SU-DHL-6 (cell line): Measurements from ENCODE around the gene SELENOS.

Source experiments
- H2AFZ ChIP-seq: fragments of 200-600 bp; sonication (generic); 2 replicates; pipeline ENCODE4 v1.6.1; 2014; ENCODE audit warnings: low read depth, mild to moderate bottlenecking, moderate library complexity, mixed read lengths, antibody characterized with exemption, low read length; ENCODE audit not compliant: severe bottlenecking
- H3F3A ChIP-seq: fragments of 200-600 bp; shearing (Covaris generic); 2 replicates; pipeline ENCODE4 v1.6.0; 2016; ENCODE audit warnings: antibody characterized with exemption, mild to moderate bottlenecking; ENCODE audit not compliant: insufficient read depth
- H3K27ac ChIP-seq: fragments of 200-600 bp; sonication (generic); 2 replicates; pipeline ENCODE4 v1.5.1; 2016; ENCODE audit warnings: low read depth, mild to moderate bottlenecking, low read length, moderate library complexity, mixed read lengths
- H3K27me3 ChIP-seq: fragments of 200-600 bp; sonication (generic), shearing (Covaris generic); 2 replicates; pipeline ENCODE4 v1.6.0; 2014; ENCODE audit warnings: mild to moderate bottlenecking, low read length
- H3K36me3 ChIP-seq: fragments of 200-600 bp; sonication (generic); 2 replicates; pipeline ENCODE4 v1.6.1; 2014; ENCODE audit warnings: mild to moderate bottlenecking, low read length, mixed read lengths
- H3K4me2 ChIP-seq: fragments of 300-600, 200-600 bp; shearing (Covaris generic), sonication (generic); 2 replicates; pipeline ENCODE4 v1.6.0; 2014; ENCODE audit warnings: low read length, low read depth, mild to moderate bottlenecking; ENCODE audit not compliant: poor library complexity, severe bottlenecking
- H3K4me3 ChIP-seq: fragments of 200-600 bp; sonication (generic); 2 replicates; pipeline ENCODE4 v1.5.1; 2014; ENCODE audit warnings: antibody characterized with exemption, low read length, mild to moderate bottlenecking, mixed read lengths; ENCODE audit not compliant: insufficient read depth, poor library complexity, severe bottlenecking
- H3K79me2 ChIP-seq: fragments of 200-600 bp; sonication (generic); 2 replicates; pipeline ENCODE4 v1.6.1; 2014; ENCODE audit warnings: mild to moderate bottlenecking, low read length, moderate library complexity; ENCODE audit not compliant: insufficient read depth
- H3K9ac ChIP-seq: fragments of 200-600 bp; sonication (generic); 2 replicates; pipeline ENCODE4 v1.7.0; 2014; ENCODE audit warnings: mild to moderate bottlenecking, low read length
- H3K9me2 ChIP-seq: fragments of 200-600 bp; sonication (generic); replicated peaks from 2 replicates; pipeline ENCODE4 v1.6.1; 2014; ENCODE audit warnings: low read length; ENCODE audit not compliant: insufficient read depth
- H3K9me3 ChIP-seq: fragments of 200-600 bp; sonication (generic); 2 replicates; pipeline ENCODE4 v1.6.1; 2014; ENCODE audit warnings: low read length, mixed read lengths; ENCODE audit not compliant: insufficient read depth
- H4K20me1 ChIP-seq: fragments of 200-600 bp; sonication (generic); 2 replicates; pipeline ENCODE4 v1.6.1; 2014; ENCODE audit warnings: low read depth, mild to moderate bottlenecking, antibody characterized with exemption, low read length, moderate library complexity, mixed read lengths
- EZH2phosphoT487 ChIP-seq: fragments of 200-600 bp; sonication (generic), shearing (Covaris generic); conservative IDR thresholded peaks from 2 replicates; pipeline ENCODE4 v1.6.1; 2018; ENCODE audit warnings: mild to moderate bottlenecking, antibody characterized with exemption, low read length, moderate library complexity, mixed read lengths
- TF ChIP-seq, protein P1 (sequence below): fragments of 200-600 bp; sonication (generic); IDR thresholded peaks from one replicate; pipeline ENCODE4 v1.5.1; 2017; ENCODE audit warnings: antibody characterized with exemption, mild to moderate bottlenecking, low read length, moderate library complexity; ENCODE audit not compliant: insufficient read depth, poor library complexity, severe bottlenecking

The SELENOS gene

DNA sequence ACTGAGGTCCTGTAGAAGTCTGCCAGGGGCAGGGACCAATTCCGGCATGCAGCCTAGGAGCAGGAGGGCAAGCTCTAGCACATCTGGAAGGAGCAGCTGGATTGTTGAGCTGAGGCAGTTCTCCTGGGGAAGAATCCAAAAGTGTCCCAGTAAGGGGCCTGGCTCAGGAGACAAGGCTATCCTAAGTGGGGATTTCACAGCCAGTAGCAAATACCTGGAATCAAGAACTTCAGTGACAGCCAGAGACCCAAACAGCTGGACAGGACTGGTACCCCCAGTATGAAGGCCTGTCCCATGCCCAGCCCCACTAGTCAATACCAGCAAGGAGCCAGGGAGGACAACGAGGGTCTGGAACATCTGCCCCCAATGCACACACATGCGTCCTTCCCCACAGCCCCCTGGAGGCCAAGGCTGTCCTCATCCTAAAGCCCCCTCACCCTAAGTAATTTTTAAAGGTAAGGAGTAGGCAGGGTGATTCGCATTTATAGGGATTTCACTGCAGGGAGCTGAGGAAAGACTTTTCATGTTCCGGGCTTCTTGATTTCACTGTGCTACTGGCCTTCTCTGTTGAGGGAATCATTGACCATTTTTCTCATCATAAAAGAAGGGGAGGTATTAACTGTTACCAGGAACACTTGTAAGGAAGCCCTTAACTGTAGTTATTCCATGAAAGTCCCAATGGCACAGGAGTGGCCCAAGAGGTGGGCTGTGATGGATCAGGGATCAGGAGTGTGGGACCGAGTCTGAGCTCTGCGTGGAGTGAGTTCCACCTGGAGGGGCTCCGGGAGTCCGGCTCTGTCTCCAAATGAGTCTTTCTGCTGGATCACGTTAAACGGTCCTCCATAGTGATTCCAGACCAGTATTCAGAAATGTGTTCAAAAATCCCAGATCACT, 22.9 kb downstream of the SELENOS start:
- Histone ChIP-seq H3K27me3 (no peaks in the 10 kb centered on the region), H3K79me2 (peaks cover 15% of the 10 kb centered on the region), H4K20me1 (0 out of 2 replicates have a peak, but pooled peaks cover 4% of the 10 kb centered on the region), H3K9me3 (no peaks in the 10 kb centered on the region), H3K36me3 (no peaks in the 10 kb centered on the region), H3K4me3 (no peak overlapping the region), H3K4me2 (no peak overlapping the region), H3K27ac (no peak overlapping the region), H3F3A (peaks cover 11% of the 10 kb centered on the region), H3K9ac (no peak overlapping the region), H2AFZ (no peak overlapping the region), H3K9me2 (no peaks in the 10 kb centered on the region)
- no peak for TF ChIP-seq EZH2phosphoT487
- TF ChIP-seq, protein P1, sequence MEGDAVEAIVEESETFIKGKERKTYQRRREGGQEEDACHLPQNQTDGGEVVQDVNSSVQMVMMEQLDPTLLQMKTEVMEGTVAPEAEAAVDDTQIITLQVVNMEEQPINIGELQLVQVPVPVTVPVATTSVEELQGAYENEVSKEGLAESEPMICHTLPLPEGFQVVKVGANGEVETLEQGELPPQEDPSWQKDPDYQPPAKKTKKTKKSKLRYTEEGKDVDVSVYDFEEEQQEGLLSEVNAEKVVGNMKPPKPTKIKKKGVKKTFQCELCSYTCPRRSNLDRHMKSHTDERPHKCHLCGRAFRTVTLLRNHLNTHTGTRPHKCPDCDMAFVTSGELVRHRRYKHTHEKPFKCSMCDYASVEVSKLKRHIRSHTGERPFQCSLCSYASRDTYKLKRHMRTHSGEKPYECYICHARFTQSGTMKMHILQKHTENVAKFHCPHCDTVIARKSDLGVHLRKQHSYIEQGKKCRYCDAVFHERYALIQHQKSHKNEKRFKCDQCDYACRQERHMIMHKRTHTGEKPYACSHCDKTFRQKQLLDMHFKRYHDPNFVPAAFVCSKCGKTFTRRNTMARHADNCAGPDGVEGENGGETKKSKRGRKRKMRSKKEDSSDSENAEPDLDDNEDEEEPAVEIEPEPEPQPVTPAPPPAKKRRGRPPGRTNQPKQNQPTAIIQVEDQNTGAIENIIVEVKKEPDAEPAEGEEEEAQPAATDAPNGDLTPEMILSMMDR = no peak

DNA sequence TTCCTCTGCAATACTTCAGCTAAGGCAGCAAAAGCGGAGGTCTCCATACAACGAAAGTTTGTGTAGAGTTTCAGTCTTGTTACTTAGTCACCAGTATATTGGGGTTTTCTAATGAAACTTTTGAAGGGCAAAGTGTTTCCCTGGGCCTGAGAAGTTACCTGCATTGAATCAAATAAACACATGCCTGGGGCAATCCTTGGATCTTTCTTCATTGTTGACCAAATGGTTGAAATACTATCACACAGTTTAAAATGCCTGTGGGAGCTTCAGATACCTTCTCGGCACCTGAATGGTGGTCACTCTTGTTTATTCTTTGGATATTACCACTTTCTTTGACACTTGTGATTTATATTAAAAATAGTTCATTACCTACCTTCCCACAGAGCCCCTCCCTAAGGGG, 24.4 kb downstream of the SELENOS start:
- H3K9ac ChIP-seq = peak overlapping the region; percentile 63
- H3K36me3 ChIP-seq = no peaks in the 10 kb centered on the region
- H3K27ac ChIP-seq = no peak overlapping the region
- 0 out of 2 replicates have a peak, but pooled peaks cover 4% of the 10 kb centered on the region for H4K20me1 ChIP-seq
- peak overlapping the region; percentile 84 for H2AFZ ChIP-seq
- H3K79me2 ChIP-seq = peaks cover 24% of the 10 kb centered on the region
- peak overlapping the region; percentile 76 for H3K4me2 ChIP-seq
- TF ChIP-seq, protein P1 = no peak
- TF ChIP-seq EZH2phosphoT487 = no peak
- H3K27me3 ChIP-seq = no peaks in the 10 kb centered on the region
- H3K9me2 ChIP-seq = no peaks in the 10 kb centered on the region
- no peaks in the 10 kb centered on the region for H3K9me3 ChIP-seq
- H3F3A ChIP-seq = peaks cover 11% of the 10 kb centered on the region
- H3K4me3 ChIP-seq = peak overlapping the region; percentile 77

DNA sequence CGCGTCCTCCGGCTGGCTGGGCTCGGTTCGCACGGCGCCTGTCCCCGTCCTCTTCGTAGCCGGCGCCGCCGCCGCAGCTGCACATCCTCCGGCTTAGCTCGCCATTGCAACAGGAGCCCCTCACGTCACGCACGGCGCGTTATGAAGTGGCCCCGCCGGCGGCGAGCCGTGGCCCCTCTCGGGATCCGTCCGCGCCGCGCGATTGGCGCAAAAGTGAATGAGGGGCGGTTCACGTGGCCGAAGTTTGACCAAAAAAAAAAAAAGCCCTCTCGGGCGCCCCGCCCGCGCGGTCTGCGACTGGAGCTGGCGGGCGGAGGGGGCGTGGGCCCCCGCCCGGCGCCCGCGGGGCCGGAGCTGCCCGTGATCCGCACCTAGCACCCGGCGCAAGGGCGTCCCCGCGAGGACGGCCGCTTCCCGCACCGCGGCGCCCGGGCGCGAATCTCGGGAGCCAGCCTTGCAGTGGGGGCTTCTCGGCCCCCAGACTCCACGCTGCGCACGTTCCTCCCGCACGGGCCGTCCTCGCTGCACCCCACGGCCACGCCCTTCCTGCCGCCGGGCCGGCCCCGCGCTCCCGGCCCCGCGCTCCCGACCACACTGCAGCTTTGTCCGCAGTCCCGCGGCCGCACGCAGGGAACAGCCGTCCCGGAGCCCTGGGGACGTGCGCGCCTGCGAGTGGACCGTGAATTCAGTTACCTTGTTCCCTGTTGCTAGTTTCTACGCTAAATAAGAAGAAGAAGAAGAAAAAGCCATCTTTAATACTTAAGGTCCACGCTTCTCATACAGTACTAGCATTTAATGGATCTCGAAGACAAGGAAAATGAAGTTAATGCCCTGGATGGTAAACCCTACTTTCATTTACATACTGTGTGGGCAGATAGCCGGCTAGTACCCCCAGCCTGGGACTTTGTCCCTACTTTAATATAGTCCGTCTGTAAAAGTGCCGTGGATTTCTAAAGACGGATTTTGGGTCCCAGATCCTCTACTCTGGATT, 25.2 kb downstream of the SELENOS start, which contains the start of gene CHSY1:
TSS of gene CHSY1 (minus strand) at position 219 of the 991 bp plus-strand sequence. CDS start 592 bp downstream, outside the sequence.
- TF ChIP-seq, protein P1 = no peak
- TF ChIP-seq EZH2phosphoT487 = no peak
- H3K27ac ChIP-seq = no peak within 1 kb of the TSS; the same call in 1 of the 2 replicates
- H3F3A ChIP-seq = peaks cover 11% of the 10 kb centered on the region
- H3K79me2 ChIP-seq = peaks cover 24% of the 10 kb centered on the region
- H3K36me3 ChIP-seq = no peaks in the 10 kb centered on the region
- H3K9me3 ChIP-seq = no peaks in the 10 kb centered on the region
- H3K9ac ChIP-seq = peak within 1 kb of the TSS; percentile 64
- no peaks in the 10 kb centered on the region for H3K27me3 ChIP-seq
- 0 out of 2 replicates have a peak, but pooled peaks cover 4% of the 10 kb centered on the region for H4K20me1 ChIP-seq
- peak within 1 kb of the TSS; percentile 77 for H3K4me3 ChIP-seq
- peak within 1 kb of the TSS; percentile 84 for H2AFZ ChIP-seq
- no peaks in the 10 kb centered on the region for H3K9me2 ChIP-seq
- peak within 1 kb of the TSS; percentile 76 for H3K4me2 ChIP-seq
